NCI-H1694 (cell line): Measurements from ENCODE around the gene GSAP.
"Not testable (repeated sequence)": the region's sequence is repeated elsewhere in the genome, so short reads cannot be mapped to it uniquely, and the experiment has no call there.

Experiments
- DNase-seq: peaks from one replicate; lab custom pipeline; 2025; lab: John Stamatoyannopoulos, UW

The GSAP gene

GRCh38 chr7:77415823-77416620 is at the start of gene GSAP:
TSS of gene GSAP (minus strand) at chr7:77416349. CDS start at chr7:77416321, 28 bp downstream.
- no peak for DNase-seq

- no peak for DNase-seq
Observed at GRCh38 chr7:77465256-77465655, 49.1 kb upstream of the GSAP start.

GRCh38 chr7:77464589-77464988 is 48.4 kb upstream of the GSAP start:
- no peak for DNase-seq

- DNase-seq = not testable (repeated sequence)
Observed at GRCh38 chr7:77463632-77464031, 47.5 kb upstream of the GSAP start.

GRCh38 chr7:77461842-77462241 is 45.7 kb upstream of the GSAP start:
- no peak for DNase-seq

GRCh38 chr7:77461246-77461645 is 45.1 kb upstream of the GSAP start:
- DNase-seq = no peak

- DNase-seq = no peak
Observed at GRCh38 chr7:77460057-77460486, 43.9 kb upstream of the GSAP start.

- DNase-seq = no peak
Observed at GRCh38 chr7:77459311-77459726, 43.2 kb upstream of the GSAP start.

- no peak for DNase-seq
Observed at GRCh38 chr7:77458786-77459185, 42.6 kb upstream of the GSAP start.

GRCh38 chr7:77457779-77458178 is 41.6 kb upstream of the GSAP start:
- no peak for DNase-seq

GRCh38 chr7:77456696-77457095 is 40.5 kb upstream of the GSAP start:
- DNase-seq = no peak

GRCh38 chr7:77455321-77455720 is 39.2 kb upstream of the GSAP start:
- DNase-seq = no peak

- no peak for DNase-seq
Observed at GRCh38 chr7:77454802-77455201, 38.7 kb upstream of the GSAP start.

- no peak for DNase-seq
Observed at GRCh38 chr7:77453531-77453930, 37.4 kb upstream of the GSAP start.

GRCh38 chr7:77451950-77452349 is 35.8 kb upstream of the GSAP start:
- not testable (repeated sequence) for DNase-seq

- no peak for DNase-seq
Observed at GRCh38 chr7:77450613-77451012, 34.5 kb upstream of the GSAP start.

- no peak for DNase-seq
Observed at GRCh38 chr7:77450054-77450453, 33.9 kb upstream of the GSAP start.

- DNase-seq = no peak
Observed at GRCh38 chr7:77447616-77448015, 31.5 kb upstream of the GSAP start.

- DNase-seq = no peak
Observed at GRCh38 chr7:77444123-77444522, 28.0 kb upstream of the GSAP start.

- DNase-seq = no peak
Observed at GRCh38 chr7:77443042-77443441, 26.9 kb upstream of the GSAP start.

- DNase-seq = no peak
Observed at GRCh38 chr7:77442636-77443035, 26.5 kb upstream of the GSAP start.

- DNase-seq = no peak
Observed at GRCh38 chr7:77441046-77441445, 24.9 kb upstream of the GSAP start.

GRCh38 chr7:77439572-77439971 is 23.4 kb upstream of the GSAP start:
- no peak for DNase-seq

- no peak for DNase-seq
Observed at GRCh38 chr7:77438131-77438530, 22.0 kb upstream of the GSAP start.
